Spleen (tissue), 7 donors: ENCODE measurements around the gene GMEB1.

Experiments used
- POLR2A ChIP-seq, 3 donors: fragments of 450-650 bp; IDR thresholded peaks; one replicate each; pipeline ENCODE4 v1.5.1; 2017; ENCODE audit warnings: antibody characterized with exemption in 3 of 3, mild to moderate bottlenecking in 1 of 3
- POLR2AphosphoS5 ChIP-seq, 3 donors: sonication (generic); formaldehyde crosslinking; IDR thresholded peaks; one replicate each; pipeline ENCODE4 v1.5.1; 2017; ENCODE audit warnings: antibody characterized with exemption in 3 of 3
- TF ChIP-seq, protein P1 (sequence below), 11 experiments: fragments of 200-600 bp in 7 of 11; fragments of 450-650 bp in 4 of 11; sonication (generic) in 4 of 11; IDR thresholded peaks in 8 of 11; conservative IDR thresholded peaks in 3 of 11; 1 replicate in 7 of 11; 2 replicates in 4 of 11; pipeline versions ENCODE4 v1.4.0 to v1.8.0; 2016 to 2021; ENCODE audit warnings: antibody characterized with exemption in 11 of 11, inconsistent platforms in 4 of 11, mild to moderate bottlenecking in 1 of 11
- donor health status: DM: no; HTN: no; CAD: no; lungs with moderate emphysema.
- donor health status: DM: no; HTN: no; CAD: no.
- donor health status: DM: no; HTN: no; CAD: no.

DNA sequence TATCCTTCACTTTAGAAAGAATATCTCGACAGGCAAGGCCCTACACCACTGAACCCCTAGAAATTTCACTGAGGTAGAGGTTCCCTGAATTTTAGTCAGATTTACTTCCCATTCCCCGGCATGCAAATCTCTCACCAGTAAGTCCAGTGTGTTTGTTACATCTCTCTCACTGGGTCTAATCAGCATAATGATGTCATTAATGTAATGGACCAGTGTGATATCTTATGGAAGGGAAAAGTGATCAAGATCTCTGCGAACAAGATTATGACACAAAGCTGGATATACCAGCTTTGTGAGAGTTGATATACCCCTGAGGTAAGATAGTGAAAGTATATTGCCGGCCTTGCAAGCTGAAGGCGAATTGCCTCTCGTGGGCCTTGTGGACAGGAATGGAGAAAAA lies 12.2 kb upstream of the GMEB1 start:
- TF ChIP-seq, protein P1, sequence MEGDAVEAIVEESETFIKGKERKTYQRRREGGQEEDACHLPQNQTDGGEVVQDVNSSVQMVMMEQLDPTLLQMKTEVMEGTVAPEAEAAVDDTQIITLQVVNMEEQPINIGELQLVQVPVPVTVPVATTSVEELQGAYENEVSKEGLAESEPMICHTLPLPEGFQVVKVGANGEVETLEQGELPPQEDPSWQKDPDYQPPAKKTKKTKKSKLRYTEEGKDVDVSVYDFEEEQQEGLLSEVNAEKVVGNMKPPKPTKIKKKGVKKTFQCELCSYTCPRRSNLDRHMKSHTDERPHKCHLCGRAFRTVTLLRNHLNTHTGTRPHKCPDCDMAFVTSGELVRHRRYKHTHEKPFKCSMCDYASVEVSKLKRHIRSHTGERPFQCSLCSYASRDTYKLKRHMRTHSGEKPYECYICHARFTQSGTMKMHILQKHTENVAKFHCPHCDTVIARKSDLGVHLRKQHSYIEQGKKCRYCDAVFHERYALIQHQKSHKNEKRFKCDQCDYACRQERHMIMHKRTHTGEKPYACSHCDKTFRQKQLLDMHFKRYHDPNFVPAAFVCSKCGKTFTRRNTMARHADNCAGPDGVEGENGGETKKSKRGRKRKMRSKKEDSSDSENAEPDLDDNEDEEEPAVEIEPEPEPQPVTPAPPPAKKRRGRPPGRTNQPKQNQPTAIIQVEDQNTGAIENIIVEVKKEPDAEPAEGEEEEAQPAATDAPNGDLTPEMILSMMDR (IDR thresholded peaks at IDR 0.05 in 8 of 11, conservative IDR thresholded peaks at IDR 0.05 in 3 of 11) = no peak
- no peak for TF ChIP-seq POLR2A (IDR thresholded peaks at IDR 0.05)
- TF ChIP-seq POLR2AphosphoS5 (IDR thresholded peaks at IDR 0.05) = no peak
